Trophoblast cell (in vitro differentiated cells and primary cell): ENCODE measurements around the gene CLIP2.
"Not testable (repeated sequence)": the region's sequence is repeated elsewhere in the genome, so short reads cannot be mapped to it uniquely, and the experiment has no call there.

ENCODE experiments used
- DNase-seq, 2 donors: peaks; one replicate each; pipeline ENCODE4 v3.0.0-alpha.2; 2016
- H2AFZ ChIP-seq: 2 replicates; pipeline ENCODE4 v1.6.1; 2013; ENCODE audit warnings: low read length, moderate library complexity, mild to moderate bottlenecking; ENCODE audit not compliant: insufficient read depth, poor library complexity
- H2AK5ac ChIP-seq: 2 replicates; pipeline ENCODE4 v1.6.1; 2013; ENCODE audit warnings: mild to moderate bottlenecking, low read length
- H2BK120ac ChIP-seq: 2 replicates; pipeline ENCODE4 v1.6.1; 2013; ENCODE audit warnings: low read length, mild to moderate bottlenecking, moderate library complexity; ENCODE audit not compliant: insufficient read depth, poor library complexity
- H2BK12ac ChIP-seq: 2 replicates; pipeline ENCODE4 v1.6.1; 2013; ENCODE audit warnings: mild to moderate bottlenecking, low read length, moderate library complexity
- H2BK5ac ChIP-seq: 2 replicates; pipeline ENCODE4 v1.6.1; 2013; ENCODE audit warnings: low read length, low read depth, moderate library complexity, mild to moderate bottlenecking; ENCODE audit not compliant: poor library complexity
- H3K14ac ChIP-seq: 2 replicates; pipeline ENCODE4 v1.6.1; 2013; ENCODE audit warnings: mild to moderate bottlenecking, low read length
- H3K18ac ChIP-seq: 2 replicates; pipeline ENCODE4 v1.6.1; 2013; ENCODE audit warnings: mild to moderate bottlenecking, low read length
- H3K23ac ChIP-seq: 2 replicates; pipeline ENCODE4 v1.6.1; 2013; ENCODE audit warnings: low read length
- H3K27ac ChIP-seq: 2 replicates; pipeline ENCODE4 v1.5.1; 2013; ENCODE audit warnings: low read depth, mild to moderate bottlenecking, inconsistent platforms, low read length, moderate library complexity
- H3K27me3 ChIP-seq: 2 replicates; pipeline ENCODE4 v1.6.1; 2013; ENCODE audit warnings: inconsistent platforms, mild to moderate bottlenecking, low read length, moderate library complexity; ENCODE audit not compliant: insufficient read depth
- H3K36me3 ChIP-seq, 2 experiments: 1 replicate in 1 of 2; 2 replicates in 1 of 2; pipeline ENCODE4 v1.6.1; 2013; ENCODE audit warnings: low read length in 2 of 2, mild to moderate bottlenecking in 2 of 2, moderate library complexity in 1 of 2; ENCODE audit not compliant: insufficient read depth in 2 of 2, control insufficient read depth in 1 of 2
- H3K4ac ChIP-seq: 2 replicates; pipeline ENCODE4 v1.6.1; 2013; ENCODE audit warnings: low read depth, mild to moderate bottlenecking, low read length, moderate library complexity
- H3K4me1 ChIP-seq, 2 experiments: 1 replicate in 1 of 2; 2 replicates in 1 of 2; pipeline ENCODE4 v1.6.1; 2013; ENCODE audit warnings: low read length in 2 of 2, mild to moderate bottlenecking in 2 of 2, moderate library complexity in 1 of 2; ENCODE audit not compliant: insufficient read depth in 2 of 2, control insufficient read depth in 1 of 2
- H3K4me2 ChIP-seq: 2 replicates; pipeline ENCODE4 v1.6.1; 2013; ENCODE audit warnings: inconsistent platforms, mild to moderate bottlenecking, low read length, moderate library complexity
- H3K4me3 ChIP-seq: 2 replicates; pipeline ENCODE4 v1.5.1; 2013; ENCODE audit warnings: mild to moderate bottlenecking, low read depth, low read length, inconsistent platforms
- H3K79me1 ChIP-seq: one replicate; pipeline ENCODE4 v1.6.1; 2013; ENCODE audit warnings: low read length
- H3K79me2 ChIP-seq: 2 replicates; pipeline ENCODE4 v1.6.1; 2013; ENCODE audit warnings: low read length, mild to moderate bottlenecking; ENCODE audit not compliant: control insufficient read depth, insufficient read depth, poor library complexity
- H3K9ac ChIP-seq: 2 replicates; pipeline ENCODE4 v1.6.1; 2013; ENCODE audit warnings: mild to moderate bottlenecking, low read length
- H3K9me3 ChIP-seq: 2 replicates; pipeline ENCODE4 v1.6.1; 2013; ENCODE audit warnings: low read depth, mild to moderate bottlenecking, control low read depth, inconsistent platforms, low read length; ENCODE audit not compliant: insufficient read depth
- H4K12ac ChIP-seq: 2 replicates; pipeline ENCODE4 v1.6.1; 2013; ENCODE audit warnings: low read depth, mild to moderate bottlenecking, low read length, moderate library complexity
- H4K8ac ChIP-seq: 2 replicates; pipeline ENCODE4 v1.6.1; 2013; ENCODE audit warnings: low read depth, mild to moderate bottlenecking, low read length, moderate library complexity
- H4K91ac ChIP-seq: one replicate; pipeline ENCODE4 v1.6.1; 2013; ENCODE audit warnings: low read depth, mild to moderate bottlenecking, low read length, moderate library complexity
- WGBS: extraction: QIAGEN DNeasy Blood & Tissue Kit; methylation state at CpG from one replicate; pipeline ENCODE4 v1.1.7; 2013; ENCODE audit warnings: missing lambda C conversion rate; ENCODE audit not compliant: insufficient read length, insufficient coverage; ENCODE audit errors: extremely low coverage; 5-methylcytosine and 5-hydroxymethylcytosine counted together

Gene CLIP2

DNA sequence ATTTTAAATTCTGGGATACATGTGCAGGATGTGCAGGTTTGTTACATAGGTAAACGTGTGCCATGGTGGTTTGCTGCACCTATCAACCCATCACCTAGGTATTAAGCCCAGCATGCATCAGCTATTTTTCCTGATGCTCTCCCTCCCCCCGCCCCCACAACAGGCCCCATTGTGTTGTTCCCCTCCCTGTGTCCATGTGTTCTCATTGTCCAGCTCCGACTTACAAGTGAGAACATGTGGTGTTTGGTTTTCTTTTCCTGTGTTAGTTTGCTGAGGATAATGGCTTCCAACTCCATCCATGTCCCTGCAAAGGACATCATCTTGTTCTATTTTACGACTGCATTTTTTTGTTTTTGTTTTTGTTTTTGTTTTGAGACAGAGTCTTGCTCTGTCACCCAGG lies 26.7 kb downstream of the CLIP2 start:
- H2AK5ac ChIP-seq, H3K4ac ChIP-seq, H3K4me1 ChIP-seq, H3K4me2 ChIP-seq, H3K9ac ChIP-seq, H3K23ac ChIP-seq, H2BK120ac ChIP-seq, H4K12ac ChIP-seq, H3K27me3 ChIP-seq, H3K9me3 ChIP-seq, H3K79me1 ChIP-seq, H3K4me3 ChIP-seq, H2BK5ac ChIP-seq, H3K79me2 ChIP-seq, H2AFZ ChIP-seq, H3K36me3 ChIP-seq, H4K8ac ChIP-seq, H3K27ac ChIP-seq, DNase-seq, H4K91ac ChIP-seq, H3K18ac ChIP-seq, H3K14ac ChIP-seq, H2BK12ac ChIP-seq: not testable (repeated sequence)
- WGBS: no CpG with 5 or more reads among the region's 4 CpGs

DNA sequence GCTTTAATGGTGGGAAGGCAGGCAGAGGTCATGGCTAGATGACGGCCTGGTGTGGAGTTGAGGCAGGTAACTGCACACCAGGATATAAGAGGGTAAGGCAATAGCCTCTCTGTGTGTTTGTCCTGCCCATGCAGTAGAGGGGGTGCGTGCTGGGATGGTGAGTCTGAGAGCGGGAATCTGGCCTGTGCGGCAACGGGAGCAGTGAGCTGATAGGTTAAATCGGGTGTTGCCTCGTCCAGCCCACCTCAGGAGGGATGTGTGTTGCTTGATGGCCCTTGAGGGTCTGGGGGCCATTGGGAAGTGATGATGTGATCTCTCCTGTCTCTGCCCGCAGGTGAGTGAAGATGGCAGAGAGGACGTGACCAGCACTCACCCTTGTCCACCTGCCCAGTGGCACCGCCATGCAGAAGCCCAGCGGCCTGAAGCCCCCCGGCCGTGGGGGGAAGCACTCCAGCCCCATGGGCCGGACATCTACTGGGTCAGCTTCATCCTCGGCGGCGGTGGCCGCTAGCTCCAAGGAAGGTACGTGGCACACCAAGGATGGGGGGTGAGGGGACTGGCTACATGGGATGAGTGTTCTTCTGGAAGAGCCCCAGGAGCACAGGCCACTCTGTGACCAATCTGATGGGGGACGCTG lies 28.1 kb downstream of the CLIP2 start:
- Histone ChIP-seq H3K27me3 (no peaks in the 10 kb centered on the region), H2BK5ac (no peak overlapping the region)
- no CpG with 5 or more reads among the region's 20 CpGs for WGBS

DNA sequence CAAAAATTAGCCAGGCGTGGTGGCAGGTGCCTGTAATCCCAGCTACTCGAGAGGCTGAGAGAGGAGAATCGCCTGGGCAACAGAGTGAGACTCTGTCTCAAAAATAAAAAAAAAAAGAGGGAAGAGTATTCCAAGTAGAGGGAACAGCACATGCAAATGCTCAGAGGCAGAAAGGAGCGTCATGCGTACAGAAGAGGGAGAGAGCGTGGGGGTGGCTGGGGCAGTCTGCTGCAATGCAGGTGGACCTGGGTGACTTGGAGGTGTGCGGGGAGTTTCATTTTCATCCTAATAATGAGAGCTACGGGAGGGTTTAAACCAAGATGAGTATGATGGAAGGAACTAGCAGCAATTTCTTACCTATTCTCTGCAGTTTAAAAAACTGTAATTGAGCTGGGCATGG lies 28.8 kb downstream of the CLIP2 start:
- no peak overlapping the region for H3K18ac ChIP-seq
- no peaks in the 10 kb centered on the region for H3K79me1 ChIP-seq
- no peaks in the 10 kb centered on the region for H3K9me3 ChIP-seq
- H4K8ac ChIP-seq: no peak overlapping the region
- no peak overlapping the region for H2BK5ac ChIP-seq
- H3K79me2 ChIP-seq: no peaks in the 10 kb centered on the region
- no peak overlapping the region for H3K4ac ChIP-seq
- H3K27ac ChIP-seq: no peak overlapping the region
- no peak overlapping the region for H2AK5ac ChIP-seq
- H3K14ac ChIP-seq: no peak overlapping the region
- H4K91ac ChIP-seq: no peak overlapping the region
- no peak overlapping the region for H3K23ac ChIP-seq
- H3K4me3 ChIP-seq: no peak overlapping the region
- H3K36me3 ChIP-seq: no peaks in the 10 kb centered on the region
- H2BK12ac ChIP-seq: no peak overlapping the region
- H3K9ac ChIP-seq: no peak overlapping the region
- H3K4me2 ChIP-seq: no peak overlapping the region
- no CpG with 5 or more reads among the region's 8 CpGs for WGBS
- DNase-seq: no peak
- no peaks in the 10 kb centered on the region for H3K27me3 ChIP-seq
- H2AFZ ChIP-seq: no peak overlapping the region
- no peak overlapping the region for H2BK120ac ChIP-seq
- no peaks in the 10 kb centered on the region for H3K4me1 ChIP-seq
- no peak overlapping the region for H4K12ac ChIP-seq

More for the DNA sequence above, 28.1 kb downstream of the CLIP2 start:
- no peak overlapping the region for H2BK120ac ChIP-seq
- no peak for DNase-seq
- H3K4ac ChIP-seq: no peak overlapping the region
- H3K79me2 ChIP-seq: no peaks in the 10 kb centered on the region
- H3K4me1 ChIP-seq: no peaks in the 10 kb centered on the region
- no peak overlapping the region for H3K4me3 ChIP-seq
- no peaks in the 10 kb centered on the region for H3K36me3 ChIP-seq
- no peak overlapping the region for H4K91ac ChIP-seq
- H2AFZ ChIP-seq: no peak overlapping the region
- H2AK5ac ChIP-seq: no peak overlapping the region
- H3K4me2 ChIP-seq: no peak overlapping the region
- H3K27ac ChIP-seq: no peak overlapping the region
- no peak overlapping the region for H4K8ac ChIP-seq
- no peak overlapping the region for H3K23ac ChIP-seq
- H3K79me1 ChIP-seq: no peaks in the 10 kb centered on the region
- no peaks in the 10 kb centered on the region for H3K9me3 ChIP-seq
- no peak overlapping the region for H3K9ac ChIP-seq
- no peak overlapping the region for H3K14ac ChIP-seq
- H4K12ac ChIP-seq: no peak overlapping the region
- H3K18ac ChIP-seq: no peak overlapping the region
- H2BK12ac ChIP-seq: no peak overlapping the region

DNA sequence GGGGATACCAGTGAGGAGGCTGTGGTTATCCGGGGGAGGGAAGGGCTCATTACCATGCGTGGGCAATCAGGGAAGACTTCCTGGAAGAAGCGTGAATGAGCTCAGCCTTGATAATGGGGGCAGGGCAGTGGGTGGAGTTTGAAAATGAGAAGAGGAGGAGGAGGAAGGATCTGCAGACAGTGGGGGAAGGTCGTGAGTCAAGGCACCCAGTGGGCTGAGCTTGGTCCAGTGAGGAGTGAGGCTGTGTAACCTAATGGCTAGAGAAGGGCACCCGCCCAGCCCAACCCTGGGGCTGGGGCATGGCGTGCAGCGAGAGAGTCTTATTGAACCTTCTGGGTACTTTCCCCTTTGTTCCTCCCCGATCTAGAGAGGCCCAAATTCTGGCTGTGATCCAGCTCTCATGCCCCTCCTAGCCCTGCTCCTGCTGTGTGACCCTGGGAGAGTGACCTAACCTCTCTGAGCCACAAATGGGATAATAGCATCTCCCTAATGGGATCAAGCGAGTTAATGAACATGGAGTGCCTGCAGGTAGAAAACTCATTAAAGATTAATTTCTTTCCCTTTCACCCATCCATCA lies 31.5 kb downstream of the CLIP2 start:
- Histone ChIP-seq H3K4me2 (no peak overlapping the region), H3K79me1 (no peaks in the 10 kb centered on the region), H4K12ac (no peak overlapping the region), H4K91ac (no peak overlapping the region), H3K36me3 (no peaks in the 10 kb centered on the region), H2AFZ (no peak overlapping the region), H3K9me3 (no peaks in the 10 kb centered on the region), H3K27ac (no peak overlapping the region), H2BK5ac (no peak overlapping the region), H3K27me3 (no peaks in the 10 kb centered on the region), H3K18ac (no peak overlapping the region), H3K14ac (no peak overlapping the region), H3K23ac (no peak overlapping the region), H3K9ac (no peak overlapping the region), H3K4ac (no peak overlapping the region), H3K79me2 (no peaks in the 10 kb centered on the region), H3K4me1 (no peaks in the 10 kb centered on the region), H3K4me3 (no peak overlapping the region), H4K8ac (no peak overlapping the region), H2AK5ac (no peak overlapping the region), H2BK12ac (no peak overlapping the region), H2BK120ac (no peak overlapping the region)
- no peak for DNase-seq
- WGBS: no CpG with 5 or more reads among the region's 9 CpGs
